OCI-M2 (cell line): ENCODE data around the gene PPME1.
"Not testable (repeated sequence)": the region's sequence is repeated elsewhere in the genome, so short reads cannot be mapped to it uniquely, and the experiment has no call there.

Experiments
- DNase-seq: peaks from one replicate; lab custom pipeline; 2025; ENCODE audit not compliant: unreplicated experiment; lab: John Stamatoyannopoulos, UW

Gene PPME1, protein sequence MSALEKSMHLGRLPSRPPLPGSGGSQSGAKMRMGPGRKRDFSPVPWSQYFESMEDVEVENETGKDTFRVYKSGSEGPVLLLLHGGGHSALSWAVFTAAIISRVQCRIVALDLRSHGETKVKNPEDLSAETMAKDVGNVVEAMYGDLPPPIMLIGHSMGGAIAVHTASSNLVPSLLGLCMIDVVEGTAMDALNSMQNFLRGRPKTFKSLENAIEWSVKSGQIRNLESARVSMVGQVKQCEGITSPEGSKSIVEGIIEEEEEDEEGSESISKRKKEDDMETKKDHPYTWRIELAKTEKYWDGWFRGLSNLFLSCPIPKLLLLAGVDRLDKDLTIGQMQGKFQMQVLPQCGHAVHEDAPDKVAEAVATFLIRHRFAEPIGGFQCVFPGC

GRCh38 chr11:74170694-74171629 is at the start of gene PPME1, which contains the start of gene C2CD3:
TSS of gene PPME1 (plus strand) at chr11:74171289. CDS start at chr11:74171422, 133 bp downstream.
TSS of gene C2CD3 (minus strand) at chr11:74171002. CDS start at chr11:74170792, 210 bp downstream.
- DNase-seq, result peak; percentile 82

- DNase-seq, result no peak
These were observed 49.3 kb upstream of the PPME1 start for GRCh38 chr11:74121804-74122203.

DNA sequence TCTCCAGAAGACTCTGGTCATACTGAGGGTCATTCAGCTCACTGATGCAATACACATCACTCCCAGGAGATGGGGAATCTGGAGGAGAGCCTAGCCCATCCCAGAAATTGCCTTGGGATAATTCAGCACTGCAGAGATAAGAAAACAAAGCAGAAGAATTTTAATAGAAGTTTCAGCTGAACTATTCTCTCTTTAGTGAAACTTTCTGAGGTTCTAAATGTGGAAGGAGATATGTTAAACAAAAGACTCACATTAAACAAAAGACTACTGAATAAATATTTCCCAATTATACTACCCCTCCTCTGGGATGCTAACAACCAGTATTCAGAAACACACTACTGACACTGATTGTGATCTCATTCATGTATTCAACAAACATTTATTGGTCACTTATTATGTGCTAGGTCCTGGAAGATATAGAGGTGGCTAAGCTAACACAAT is 48.1 kb upstream of the PPME1 start:
- DNase-seq, result no peak

DNA sequence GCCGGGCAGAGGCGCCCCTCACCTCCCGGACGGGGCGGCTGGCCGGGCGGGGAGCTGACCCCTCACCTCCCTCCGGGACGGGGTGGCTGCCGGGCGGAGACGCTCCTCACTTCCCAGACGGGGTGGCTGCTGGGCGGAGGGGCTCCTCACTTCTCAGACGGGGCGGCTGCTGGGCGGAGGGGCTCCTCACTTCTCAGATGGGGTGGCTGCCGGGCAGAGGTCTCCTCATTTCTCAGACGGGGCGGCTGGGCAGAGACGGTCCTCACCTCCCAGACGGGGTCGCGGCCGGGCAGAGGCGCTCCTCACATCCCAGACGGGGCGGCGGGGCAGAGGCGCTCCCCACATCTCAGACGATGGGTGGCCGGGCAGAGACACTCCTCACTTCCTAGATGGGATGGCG is 42.0 kb upstream of the PPME1 start:
- DNase-seq, result not testable (repeated sequence)

- no peak for DNase-seq
These were observed 38.3 kb upstream of the PPME1 start for GRCh38 chr11:74132833-74133232.

DNA sequence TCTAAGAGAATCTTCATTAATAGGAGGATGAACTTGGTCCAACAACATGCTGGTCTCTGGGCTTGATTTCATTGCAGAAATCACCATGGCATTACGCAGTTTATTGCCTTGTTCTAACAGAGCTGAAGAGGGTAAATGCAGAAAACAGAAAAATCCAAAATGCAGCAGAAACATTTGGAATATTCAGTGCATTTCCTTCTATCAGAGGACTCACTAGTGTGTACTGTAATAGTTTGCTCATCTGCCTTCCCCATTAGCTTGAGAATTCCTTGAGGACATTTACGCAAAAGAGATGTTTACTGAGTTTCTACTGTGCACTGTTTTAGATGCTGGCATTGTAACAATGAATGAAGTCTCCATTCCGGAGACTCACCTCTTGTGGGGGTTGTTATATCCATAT is 37.7 kb upstream of the PPME1 start:
- DNase-seq, result no peak

DNA sequence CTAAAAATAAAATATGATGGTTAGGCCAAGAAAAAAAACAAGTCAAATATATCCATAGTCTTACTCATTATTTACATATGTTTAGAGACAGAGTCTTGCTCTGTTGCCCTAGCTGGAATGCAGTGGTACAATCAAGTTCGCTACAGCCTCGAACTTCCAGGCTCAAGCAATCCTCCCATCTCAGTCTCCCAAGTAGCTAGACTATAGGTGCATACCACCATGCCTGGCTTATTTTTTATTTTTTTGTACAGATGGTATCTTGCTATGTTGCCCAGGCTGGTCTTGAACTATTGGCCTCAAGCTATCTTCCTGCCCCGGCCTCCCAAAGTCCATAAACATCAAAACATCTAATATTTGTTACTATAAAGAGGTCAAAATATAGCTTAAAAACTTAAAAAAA is 36.4 kb upstream of the PPME1 start:
- DNase-seq, result no peak

GRCh38 chr11:74135127-74135840 is 35.8 kb upstream of the PPME1 start:
- no peak for DNase-seq

DNA sequence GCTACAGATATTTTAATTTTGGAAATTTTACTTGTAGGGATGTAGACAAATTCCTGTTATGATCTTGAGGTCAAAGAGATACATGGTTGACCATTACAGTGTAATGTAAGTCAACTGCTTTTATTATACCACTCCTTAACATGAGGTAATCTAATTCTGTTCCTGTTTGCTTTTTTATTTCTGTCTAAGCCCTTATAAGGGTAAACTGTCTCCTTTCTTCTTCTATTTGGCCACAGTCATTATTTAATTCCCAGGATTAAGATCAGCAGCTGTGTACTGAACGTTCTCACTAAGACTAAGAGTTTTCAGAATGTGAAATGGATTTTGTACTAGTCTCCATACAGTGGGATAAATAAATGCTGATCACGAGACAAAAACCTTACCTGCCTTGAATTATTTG is 33.1 kb upstream of the PPME1 start:
- DNase-seq, result no peak

GRCh38 chr11:74138572-74138971 is 32.5 kb upstream of the PPME1 start:
- DNase-seq, result no peak

DNA sequence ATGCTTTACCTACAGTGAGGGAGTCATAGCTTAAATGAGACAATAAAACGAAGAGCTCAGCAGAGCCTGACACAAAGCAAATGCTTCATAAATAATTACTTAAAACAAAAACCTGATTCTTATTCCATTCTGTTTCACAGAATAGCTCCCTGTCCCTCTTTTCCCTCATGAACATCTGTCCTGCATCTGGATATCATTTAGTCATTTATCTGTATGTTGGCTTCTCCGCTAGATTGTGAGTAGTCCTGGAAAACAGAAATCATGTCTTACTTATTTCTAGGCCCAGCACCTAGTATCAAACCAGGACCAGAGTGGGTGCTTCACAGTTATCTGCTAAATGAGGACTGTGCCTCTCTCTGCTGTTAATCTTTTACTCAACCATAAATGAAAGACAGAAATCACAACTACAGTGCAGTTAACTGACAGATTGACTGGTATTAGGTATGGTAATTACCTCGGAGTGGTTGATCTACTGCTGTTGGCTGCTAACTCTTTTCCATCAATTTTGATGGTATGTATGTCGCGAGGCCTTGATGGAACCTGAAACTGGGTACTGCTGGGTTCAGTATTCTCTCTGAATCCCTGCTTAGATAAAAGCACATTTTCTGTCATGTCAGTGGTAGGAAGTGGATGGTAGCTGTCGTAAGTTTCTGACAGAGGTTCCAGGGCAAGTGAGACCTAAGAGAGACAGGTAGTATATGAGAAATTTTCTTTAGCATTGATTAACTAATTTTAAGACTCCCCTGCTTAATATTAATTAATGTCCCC is 31.8 kb upstream of the PPME1 start:
- no peak for DNase-seq

GRCh38 chr11:74139919-74140431 is 31.1 kb upstream of the PPME1 start:
- DNase-seq, result not testable (repeated sequence)

DNA sequence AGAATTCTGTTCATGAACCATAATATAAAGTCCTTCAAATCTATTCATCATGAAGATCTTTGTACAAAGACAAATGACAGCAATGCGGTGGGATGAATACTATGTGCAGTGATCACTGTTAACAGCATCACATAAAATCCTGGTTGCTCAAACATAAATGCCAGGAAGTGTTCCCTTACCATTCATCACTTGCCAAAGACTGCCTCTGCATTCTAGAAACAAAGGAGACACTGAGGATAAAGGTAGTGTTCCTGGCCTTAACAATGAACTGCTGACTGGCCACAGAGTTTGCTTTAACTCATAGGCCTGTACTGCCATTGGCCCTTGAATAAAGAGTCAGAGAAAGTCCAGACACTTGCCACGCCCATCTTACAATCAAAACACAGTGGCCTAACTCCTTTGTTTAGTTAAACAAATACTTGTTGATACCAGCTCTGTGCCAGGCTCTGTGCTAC is 29.8 kb upstream of the PPME1 start:
- no peak for DNase-seq

DNA sequence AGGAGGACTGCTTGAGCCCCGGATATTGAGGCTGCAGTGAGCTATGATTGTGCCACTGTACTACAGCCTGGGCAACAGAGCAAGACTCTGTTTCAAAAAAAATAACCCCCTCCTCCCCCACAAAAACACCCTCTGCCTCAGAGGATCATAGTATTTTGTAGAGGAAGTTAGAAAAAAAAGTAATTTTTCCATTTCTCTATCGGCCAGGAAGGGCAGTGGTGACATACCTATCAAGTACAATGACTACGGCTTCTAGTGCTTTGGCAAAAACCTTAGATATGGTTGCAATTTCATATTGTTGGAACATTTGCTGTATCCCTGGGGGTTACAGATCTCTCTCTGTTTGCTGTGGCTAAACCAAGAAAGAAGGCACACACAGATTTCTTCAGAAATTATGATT is 29.2 kb upstream of the PPME1 start:
- no peak for DNase-seq

- DNase-seq, result no peak
These were observed 28.5 kb upstream of the PPME1 start for GRCh38 chr11:74142624-74143023.

GRCh38 chr11:74144592-74144991 is 26.5 kb upstream of the PPME1 start:
- DNase-seq, result no peak

DNA sequence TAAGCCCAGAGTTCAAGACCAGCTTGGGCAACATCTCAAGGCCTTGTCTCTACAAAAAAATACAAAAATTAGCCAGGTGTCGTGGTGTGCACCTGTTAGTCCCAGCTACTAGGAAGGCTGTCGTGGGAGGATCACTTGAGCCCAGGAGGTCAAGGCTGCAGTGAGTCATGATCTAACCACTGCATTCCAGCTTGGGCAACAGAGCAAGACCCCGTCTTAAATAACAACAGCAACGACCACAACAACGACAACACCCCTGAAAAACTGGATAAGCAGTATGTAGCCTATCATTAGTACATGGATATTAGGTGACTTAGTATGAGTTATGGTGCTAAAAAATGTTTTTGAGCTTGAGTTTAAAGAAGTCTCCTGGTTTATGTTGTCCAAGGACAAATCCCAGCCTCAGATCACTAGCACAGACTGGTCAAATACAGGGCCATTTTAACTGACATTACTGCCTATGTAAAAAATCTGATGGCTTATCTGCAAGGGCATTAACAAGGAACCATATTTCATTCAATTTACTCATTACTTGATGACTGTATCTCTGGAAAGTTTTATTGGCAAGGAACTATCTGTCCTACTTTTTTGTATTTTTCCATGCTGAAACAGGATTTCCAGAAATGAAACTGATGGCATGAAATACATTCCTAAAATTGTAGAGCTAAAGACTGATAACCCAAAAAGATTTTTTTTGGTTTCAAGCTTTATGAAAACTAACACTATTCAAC is 23.7 kb upstream of the PPME1 start:
- no peak for DNase-seq

- DNase-seq, result no peak
These were observed 17.9 kb upstream of the PPME1 start for GRCh38 chr11:74153224-74153623.

GRCh38 chr11:74154620-74155281 is 16.3 kb upstream of the PPME1 start:
- no peak for DNase-seq
